Germinal center (tissue), 1 donor: ENCODE data around the gene INO80E.
"Not testable (repeated sequence)": the region's sequence is repeated elsewhere in the genome, so short reads cannot be mapped to it uniquely, and the experiment has no call there.

Source experiments
- DNase-seq: peaks from one replicate; pipeline ENCODE4 v3.0.0; 2012; ENCODE audit warnings: mixed read lengths, low spot score

Gene INO80E

GRCh38 chr16:30031477-30031918 lies 35.5 kb downstream of the INO80E start:
- no peak for DNase-seq

- peak; percentile 71 for DNase-seq
Measured at GRCh38 chr16:30032083-30032819, 36.2 kb downstream of the INO80E start.

- DNase-seq: no peak
Measured at GRCh38 chr16:30033270-30033669, 37.2 kb downstream of the INO80E start.

- DNase-seq: no peak
Measured at GRCh38 chr16:30040221-30040620, 44.2 kb downstream of the INO80E start.

GRCh38 chr16:30040690-30041089 lies 44.6 kb downstream of the INO80E start:
- not testable (repeated sequence) for DNase-seq

GRCh38 chr16:30041841-30042240 lies 45.8 kb downstream of the INO80E start:
- DNase-seq: no peak

GRCh38 chr16:30046178-30046577 lies 50.1 kb downstream of the INO80E start:
- DNase-seq: no peak

GRCh38 chr16:30046588-30046987 lies 50.5 kb downstream of the INO80E start:
- DNase-seq: no peak

GRCh38 chr16:30049871-30050270 lies 53.8 kb downstream of the INO80E start:
- DNase-seq: no peak

GRCh38 chr16:30051518-30051917 lies 55.5 kb downstream of the INO80E start:
- DNase-seq: no peak

- DNase-seq: peak; percentile 92
Measured at GRCh38 chr16:30052671-30053372, 56.8 kb downstream of the INO80E start.

GRCh38 chr16:30053376-30054015 lies 57.5 kb downstream of the INO80E start:
- no peak for DNase-seq

GRCh38 chr16:30054451-30054850 lies 58.4 kb downstream of the INO80E start:
- DNase-seq: no peak

- peak; percentile 70 for DNase-seq
Measured at GRCh38 chr16:30054959-30055553, 59.0 kb downstream of the INO80E start.
